Spleen (tissue), 11 donors: ENCODE results near the gene TBC1D22A. TPM values are rescaled to one million over a fixed set of nuclear protein-coding genes. Genes with fewer than 3 reads are reported as not detected.

Experiments
- DNase-seq: peaks from one replicate; pipeline ENCODE4 v3.0.0-alpha.2; 2020
- H3K27ac ChIP-seq, 8 donors: fragments of 200-600 bp; sonication (generic) in 7 of 8; 1 replicate in 4 of 8; 2 replicates in 4 of 8; pipeline versions ENCODE4 v1.5.0 to v1.8.0; 2016 to 2021; ENCODE audit warnings: inconsistent platforms in 4 of 8, mild to moderate bottlenecking in 4 of 8, moderate library complexity in 1 of 8
- H3K27me3 ChIP-seq, 7 donors: fragments of 200-600 bp; sonication (generic) in 6 of 7; replicated peaks in 1 of 7; 1 replicate in 4 of 7; 2 replicates in 3 of 7; pipeline versions ENCODE4 v1.5.0 to v1.8.0; 2016 to 2021; ENCODE audit warnings: inconsistent platforms in 3 of 7, mild to moderate bottlenecking in 1 of 7
- H3K36me3 ChIP-seq, 6 donors: fragments of 200-600 bp; sonication (generic) in 5 of 6; 1 replicate in 4 of 6; 2 replicates in 2 of 6; pipeline versions ENCODE4 v1.5.0 to v1.8.0; 2016 to 2021; ENCODE audit warnings: inconsistent platforms in 2 of 6
- H3K4me1 ChIP-seq, 6 donors: fragments of 200-600 bp; sonication (generic) in 5 of 6; 1 replicate in 3 of 6; 2 replicates in 3 of 6; pipeline versions ENCODE4 v1.5.0 to v1.8.0; 2016 to 2021; ENCODE audit warnings: inconsistent platforms in 3 of 6
- H3K4me3 ChIP-seq, 8 donors: fragments of 200-600 bp; sonication (generic) in 7 of 8; 1 replicate in 4 of 8; 2 replicates in 4 of 8; pipeline versions ENCODE4 v1.5.0 to v1.8.0; 2016 to 2021; ENCODE audit warnings: inconsistent platforms in 4 of 8, mild to moderate bottlenecking in 4 of 8, moderate library complexity in 2 of 8
- H3K9me3 ChIP-seq, 8 donors: fragments of 200-600 bp; sonication (generic) in 7 of 8; 1 replicate in 4 of 8; 2 replicates in 4 of 8; pipeline versions ENCODE4 v1.5.0 to v1.8.0; 2016 to 2021; ENCODE audit warnings: inconsistent platforms in 4 of 8
- POLR2A ChIP-seq, 3 donors: fragments of 450-650 bp; IDR thresholded peaks; one replicate each; pipeline ENCODE4 v1.5.1; 2017; ENCODE audit warnings: antibody characterized with exemption in 3 of 3, mild to moderate bottlenecking in 1 of 3
- POLR2AphosphoS5 ChIP-seq, 3 donors: sonication (generic); formaldehyde crosslinking; IDR thresholded peaks; one replicate each; pipeline ENCODE4 v1.5.1; 2017; ENCODE audit warnings: antibody characterized with exemption in 3 of 3
- WGBS, 5 donors: extraction: QIAGEN DNeasy Blood & Tissue Kit in 3 of 5; methylation state at CpG; one replicate each; pipeline versions ENCODE4 v1.1.5 to v1.1.7; 2013 to 2018; 5-methylcytosine and 5-hydroxymethylcytosine counted together
- intact Hi-C: fragments of 100-400 bp; cut with DNase I; formaldehyde crosslinking; loops from one replicate; pipeline ENCODE4 v1.15.0; 2023; ENCODE audit warnings: low total_unique reads
- polyA plus RNA-seq, 3 donors: library from polyadenylated mRNA; stranded (reverse); fragments of 200-250 nt; gene quantifications; one replicate each; pipeline ENCODE4 v1.2.1, GENCODE V29; 2013
- total RNA-seq, 7 donors: library from RNA; depleted of rRNA in 3 of 7; stranded (reverse); fragments of >200 nt in 3 of 7; fragmentation: NEBNext Ultra II Directional in 4 of 7; extraction: Animal tissue kit (Norgen Biotek cat#: 25700) in 4 of 7; gene quantifications; one replicate each; pipeline versions ENCODE4 v1.1.0 to v1.2.1, GENCODE V29; 2016 to 2021
- TF ChIP-seq, protein P1 (sequence below), 11 experiments: fragments of 200-600 bp in 7 of 11; fragments of 450-650 bp in 4 of 11; sonication (generic) in 4 of 11; IDR thresholded peaks in 8 of 11; conservative IDR thresholded peaks in 3 of 11; 1 replicate in 7 of 11; 2 replicates in 4 of 11; pipeline versions ENCODE4 v1.4.0 to v1.8.0; 2016 to 2021; ENCODE audit warnings: antibody characterized with exemption in 11 of 11, inconsistent platforms in 4 of 11, mild to moderate bottlenecking in 1 of 11
- donor health status: healthy with polysubstance abuse.
- donor health status: DM: no; HTN: no; CAD: no; lungs with moderate emphysema.
- donor health status: DM: no; HTN: no; CAD: no.
- donor health status: Bipolar disorder and iron deficiency.
- donor health status: healthy.
- donor health status: DM: no; HTN: no; CAD: no.
- donor health status: DM: yes; HTN: yes; CAD: no.

The TBC1D22A gene
- total and polyA plus RNA-seq, 10 donors = 17.2 to 66.9 (median 49.6) TPM

DNA sequence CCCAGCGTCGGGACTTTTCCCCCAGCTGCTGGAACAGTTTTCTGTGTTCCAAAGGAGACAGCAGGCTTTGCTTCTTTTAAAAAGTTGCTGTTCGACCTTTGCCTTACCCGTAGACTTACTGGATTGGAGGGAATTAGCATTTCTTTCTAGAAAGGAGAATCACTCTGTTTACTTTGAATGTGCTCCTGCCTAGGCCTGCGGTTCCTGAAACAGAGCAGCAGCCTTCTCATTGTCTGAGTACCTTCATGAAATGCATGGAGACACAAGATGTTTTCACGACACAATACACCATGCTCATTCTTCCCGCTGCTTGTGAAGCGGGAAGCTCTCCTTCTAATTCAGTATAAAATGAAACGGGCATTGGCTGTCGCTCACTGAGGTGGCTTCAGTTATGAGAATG, 196.2 kb downstream of the TBC1D22A start:
- peaks cover 0 to 11% (median 0%) of the 10 kb centered on the region in 6 donors for H3K4me1 ChIP-seq
- H3K27ac ChIP-seq = no peak overlapping the region
- no peaks in the 10 kb centered on the region for H3K27me3 ChIP-seq
- no peaks in the 10 kb centered on the region for H3K9me3 ChIP-seq
- H3K36me3 ChIP-seq = peaks cover 0 to 54% (median 6%) of the 10 kb centered on the region in 6 donors
- intact Hi-C loops = no loop called here
- DNase-seq = no peak
- TF ChIP-seq POLR2A (IDR thresholded peaks at IDR 0.05) (no peak), POLR2AphosphoS5 (IDR thresholded peaks at IDR 0.05) (no peak)
- TF ChIP-seq, protein P1, sequence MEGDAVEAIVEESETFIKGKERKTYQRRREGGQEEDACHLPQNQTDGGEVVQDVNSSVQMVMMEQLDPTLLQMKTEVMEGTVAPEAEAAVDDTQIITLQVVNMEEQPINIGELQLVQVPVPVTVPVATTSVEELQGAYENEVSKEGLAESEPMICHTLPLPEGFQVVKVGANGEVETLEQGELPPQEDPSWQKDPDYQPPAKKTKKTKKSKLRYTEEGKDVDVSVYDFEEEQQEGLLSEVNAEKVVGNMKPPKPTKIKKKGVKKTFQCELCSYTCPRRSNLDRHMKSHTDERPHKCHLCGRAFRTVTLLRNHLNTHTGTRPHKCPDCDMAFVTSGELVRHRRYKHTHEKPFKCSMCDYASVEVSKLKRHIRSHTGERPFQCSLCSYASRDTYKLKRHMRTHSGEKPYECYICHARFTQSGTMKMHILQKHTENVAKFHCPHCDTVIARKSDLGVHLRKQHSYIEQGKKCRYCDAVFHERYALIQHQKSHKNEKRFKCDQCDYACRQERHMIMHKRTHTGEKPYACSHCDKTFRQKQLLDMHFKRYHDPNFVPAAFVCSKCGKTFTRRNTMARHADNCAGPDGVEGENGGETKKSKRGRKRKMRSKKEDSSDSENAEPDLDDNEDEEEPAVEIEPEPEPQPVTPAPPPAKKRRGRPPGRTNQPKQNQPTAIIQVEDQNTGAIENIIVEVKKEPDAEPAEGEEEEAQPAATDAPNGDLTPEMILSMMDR (IDR thresholded peaks at IDR 0.05 in 8 of 11, conservative IDR thresholded peaks at IDR 0.05 in 3 of 11) = no peak
- H3K4me3 ChIP-seq = no peak overlapping the region
- 96 to 98% (median 97%) methylated on average over 10 of the region's 10 CpGs for WGBS, 5 donors

DNA sequence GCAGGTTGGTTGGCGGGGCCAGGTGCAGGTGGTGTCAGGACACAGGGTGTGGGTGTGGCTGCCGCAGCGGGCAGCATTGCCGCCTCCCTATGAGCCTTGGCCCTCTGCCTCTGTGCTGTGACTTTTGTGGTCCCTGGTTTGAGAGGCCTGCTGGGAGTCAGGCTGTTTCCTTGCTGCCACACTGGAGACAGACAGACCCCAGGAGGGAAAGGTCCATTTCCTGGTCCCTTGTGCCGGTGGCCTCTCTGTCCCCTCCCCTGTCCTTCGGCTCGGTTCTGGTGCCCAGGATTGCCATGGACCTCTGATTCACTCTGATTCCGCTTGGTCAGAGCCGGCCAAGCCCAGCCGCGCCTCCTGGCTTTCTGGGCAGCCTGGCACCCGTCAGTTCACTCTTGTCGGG, 196.9 kb downstream of the TBC1D22A start:
- Histone ChIP-seq H3K36me3 (peaks cover 0 to 54% (median 6%) of the 10 kb centered on the region in 6 donors), H3K27ac (no peak overlapping the region), H3K27me3 (no peaks in the 10 kb centered on the region), H3K4me1 (peaks cover 0 to 6% (median 0%) of the 10 kb centered on the region in 6 donors), H3K4me3 (no peak overlapping the region), H3K9me3 (no peaks in the 10 kb centered on the region)
- intact Hi-C loops = no loop called here
- no peak for DNase-seq
- WGBS, 5 donors = 87 to 97% (median 93%) methylated on average over 13 of the region's 13 CpGs
- TF ChIP-seq POLR2AphosphoS5 (IDR thresholded peaks at IDR 0.05) = peak in 1 of 3 donors; percentile 26
- TF ChIP-seq, protein P1 (IDR thresholded peaks at IDR 0.05 in 8 of 11, conservative IDR thresholded peaks at IDR 0.05 in 3 of 11) = no peak
- no peak for TF ChIP-seq POLR2A (IDR thresholded peaks at IDR 0.05)

DNA sequence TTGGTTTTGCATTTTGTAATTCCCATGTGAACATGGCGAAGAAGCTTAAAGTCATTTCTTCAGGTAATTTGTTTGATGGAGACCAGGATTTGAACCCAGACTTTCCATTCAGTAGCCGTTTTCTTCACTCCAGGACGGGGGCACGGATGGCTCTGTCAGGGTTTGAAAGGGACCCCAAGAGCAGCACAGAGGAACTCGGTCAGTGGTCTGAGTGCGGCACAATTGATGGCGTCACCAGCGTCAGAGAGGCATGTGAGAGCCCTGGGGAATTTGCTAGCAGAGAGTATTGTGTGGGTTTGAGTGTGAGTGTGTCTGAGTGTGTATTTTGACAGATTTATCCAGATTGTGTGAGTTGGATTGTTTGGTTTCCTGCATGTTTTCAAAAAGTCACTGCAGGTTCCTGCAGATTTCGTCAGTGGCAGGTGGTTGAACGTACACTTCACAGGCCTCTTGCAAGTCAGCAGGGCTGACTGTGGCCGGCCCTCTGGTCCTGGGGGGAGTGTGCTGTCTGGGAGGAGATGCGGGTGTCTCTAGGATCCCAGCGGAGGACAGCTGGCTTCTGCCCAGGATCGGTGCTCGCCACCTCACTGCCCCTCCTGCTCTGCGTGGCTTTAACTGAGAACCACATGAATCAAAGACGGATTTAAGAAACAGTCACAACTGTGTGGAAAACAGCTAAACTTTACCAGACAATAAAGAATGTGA, 199.3 kb downstream of the TBC1D22A start:
- intact Hi-C loops = no loop called here
- WGBS, 5 donors = 76 to 90% (median 82%) methylated on average over 17 of the region's 17 CpGs
- Histone ChIP-seq H3K27ac (no peak overlapping the region), H3K4me1 (peaks cover 0 to 6% (median 0%) of the 10 kb centered on the region in 6 donors), H3K4me3 (no peak overlapping the region), H3K36me3 (peaks cover 0 to 55% (median 3%) of the 10 kb centered on the region in 6 donors), H3K27me3 (no peaks in the 10 kb centered on the region), H3K9me3 (no peaks in the 10 kb centered on the region)
- DNase-seq = no peak
- TF ChIP-seq POLR2A (IDR thresholded peaks at IDR 0.05) (no peak), POLR2AphosphoS5 (IDR thresholded peaks at IDR 0.05) (no peak)
- TF ChIP-seq, protein P1 (IDR thresholded peaks at IDR 0.05 in 8 of 11, conservative IDR thresholded peaks at IDR 0.05 in 3 of 11) = no peak

- TF ChIP-seq, protein P1 (IDR thresholded peaks at IDR 0.05 in 8 of 11, conservative IDR thresholded peaks at IDR 0.05 in 3 of 11) = no peak
- no peak for TF ChIP-seq POLR2A (IDR thresholded peaks at IDR 0.05)
- TF ChIP-seq POLR2AphosphoS5 (IDR thresholded peaks at IDR 0.05) = no peak
- intact Hi-C loops = no loop called here
- DNase-seq = no peak
- H3K27me3 ChIP-seq = no peaks in the 10 kb centered on the region
- H3K9me3 ChIP-seq = no peaks in the 10 kb centered on the region
- 82 to 92% (median 86%) methylated on average over 5 of the region's 5 CpGs for WGBS, 5 donors
- H3K27ac ChIP-seq = no peak overlapping the region
- H3K4me3 ChIP-seq = no peak overlapping the region
- H3K4me1 ChIP-seq = peaks cover 0 to 6% (median 0%) of the 10 kb centered on the region in 6 donors
- H3K36me3 ChIP-seq = peaks cover 0 to 51% (median 2%) of the 10 kb centered on the region in 6 donors
These were observed 200.0 kb downstream of the TBC1D22A start for GRCh38 chr22:46962406-46962805.
